Fibroblast of upper back skin (primary cell): ENCODE measurements around the gene CRYGN.

ENCODE experiments used
- DNase-seq: peaks from one replicate; pipeline ENCODE4 v3.0.0-alpha.2; 2013

The CRYGN gene

DNA sequence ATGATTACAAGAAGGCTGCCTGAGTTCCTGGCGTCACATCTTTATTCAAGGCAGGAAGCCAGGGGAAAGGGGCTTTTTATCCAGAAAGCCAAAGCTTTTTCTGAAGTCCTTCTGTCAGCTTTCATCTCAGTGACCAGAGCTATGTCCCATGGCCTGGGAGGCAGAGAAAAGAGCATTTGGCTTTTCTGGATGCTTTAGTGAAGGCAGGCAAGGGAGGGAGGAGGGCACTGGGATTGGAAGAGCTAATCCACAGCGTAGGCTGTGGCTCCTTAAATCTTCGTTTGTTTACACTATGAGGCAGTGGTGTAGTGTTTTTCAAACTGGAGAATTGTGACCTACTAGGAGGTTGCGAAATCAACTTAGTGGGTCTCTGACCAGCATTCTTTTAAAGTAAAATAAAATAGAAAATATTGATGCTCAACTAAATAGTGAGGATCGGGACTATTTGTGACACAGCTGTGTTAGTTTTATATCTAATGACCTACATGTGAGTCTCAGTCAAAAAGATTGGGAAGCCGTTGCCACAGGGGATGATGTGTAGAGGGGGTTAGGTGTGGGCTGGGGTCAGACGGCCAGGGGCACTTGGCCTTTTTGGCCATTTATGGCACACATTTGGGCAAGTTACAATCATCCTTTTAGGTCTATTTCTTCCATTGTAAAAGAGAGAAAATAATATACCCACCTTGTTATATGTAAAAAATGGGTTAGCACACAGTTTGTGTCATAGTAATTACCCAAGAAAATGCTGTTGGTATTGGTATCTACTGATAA lies 14.1 kb downstream of the CRYGN start:
- DNase-seq, result peak; percentile 28

DNA sequence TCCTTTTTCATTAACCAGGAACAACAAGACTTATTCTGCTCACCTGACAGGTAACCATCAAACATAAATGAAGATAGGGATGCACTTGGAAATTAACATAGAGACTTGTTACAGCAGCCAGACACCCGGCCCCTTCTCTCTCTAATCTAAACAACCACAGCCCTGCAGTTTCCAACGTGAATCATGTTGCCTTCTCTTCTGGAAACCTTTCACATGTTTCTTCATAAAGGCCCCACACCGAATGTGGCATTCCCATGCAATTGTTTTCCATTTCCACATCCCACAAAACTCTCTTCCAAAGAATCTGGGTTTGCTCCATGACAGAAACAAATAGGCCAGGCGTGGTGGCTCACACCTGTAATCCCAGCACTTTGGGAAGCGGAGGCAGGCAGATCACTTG lies 15.1 kb downstream of the CRYGN start:
- DNase-seq, result no peak

DNA sequence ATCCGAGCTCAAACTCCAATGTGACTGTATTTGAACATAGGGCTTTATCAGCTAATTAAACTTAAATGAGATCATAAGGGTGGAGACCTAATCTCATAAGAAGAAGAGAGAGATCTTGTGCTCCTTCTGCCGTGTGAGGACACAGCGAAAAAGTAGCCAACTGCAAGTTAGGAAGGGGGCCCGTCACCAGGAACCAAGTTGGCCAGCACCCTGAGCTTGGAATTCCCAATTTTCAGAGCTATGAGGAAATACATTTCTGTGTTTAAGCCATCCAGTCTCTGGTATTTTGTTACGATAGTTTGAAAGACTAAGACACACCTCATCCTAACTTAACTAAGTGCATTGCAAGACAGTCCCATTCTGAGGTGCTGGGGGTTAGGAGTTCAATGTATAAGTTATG lies 16.0 kb downstream of the CRYGN start:
- no peak for DNase-seq

DNA sequence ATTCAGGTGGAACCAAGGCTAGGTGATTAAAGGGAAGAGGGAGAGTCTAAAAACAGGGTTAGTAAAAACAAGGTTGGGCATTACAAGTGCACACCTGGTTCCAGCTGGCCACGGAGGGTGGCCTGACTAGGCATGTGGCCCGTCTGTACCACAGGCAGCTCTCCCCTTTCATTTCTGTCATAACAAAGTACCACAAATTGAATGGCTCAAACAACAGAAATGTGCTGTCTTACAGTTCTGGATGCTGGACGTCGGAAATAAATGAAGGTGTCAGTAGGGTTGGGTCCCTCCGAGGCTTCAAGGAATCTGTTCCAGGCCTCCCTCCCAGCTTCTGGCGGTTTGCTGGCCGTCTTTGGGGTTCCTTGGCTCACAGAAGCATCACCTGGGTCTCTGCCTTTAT lies 16.7 kb downstream of the CRYGN start:
- DNase-seq, result no peak

DNA sequence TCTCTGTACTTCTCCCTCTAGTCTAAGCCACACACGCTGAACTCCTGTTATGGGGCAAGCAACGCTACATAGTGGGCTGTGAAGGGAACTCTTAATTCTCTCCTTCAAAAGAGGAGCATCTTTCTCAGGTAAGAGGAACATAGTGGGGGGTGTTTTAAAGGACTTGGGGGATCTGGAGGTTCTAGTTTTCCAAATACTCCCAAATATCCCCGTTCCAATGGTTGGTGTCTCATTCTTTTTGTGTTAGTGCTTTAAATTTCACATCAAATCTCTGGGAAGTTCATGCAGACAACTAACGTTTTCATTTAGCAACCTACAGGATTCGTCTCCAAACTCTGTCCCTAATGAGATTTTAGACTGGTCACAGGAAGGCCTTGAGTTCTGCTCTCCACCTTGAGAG lies 17.7 kb downstream of the CRYGN start:
- no peak for DNase-seq

DNA sequence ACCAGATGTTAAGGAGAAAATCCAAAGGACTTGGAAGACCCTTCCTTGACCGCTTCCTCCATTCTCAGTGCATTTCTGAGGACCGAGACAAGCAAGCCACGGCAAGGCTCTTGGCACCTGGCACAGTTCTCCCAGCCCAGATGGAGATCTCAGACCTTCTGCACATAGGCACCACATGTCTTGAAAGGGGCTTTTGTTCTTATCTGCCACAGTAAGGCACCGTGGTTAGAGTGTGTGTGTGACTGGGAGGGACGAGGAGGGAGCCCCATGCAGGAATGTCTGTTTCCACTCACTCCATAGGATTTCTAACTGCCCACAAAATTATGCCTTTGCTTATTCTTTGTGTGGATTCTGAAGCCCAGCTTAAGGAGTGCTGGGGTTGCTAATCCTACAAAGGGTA lies 19.8 kb downstream of the CRYGN start:
- no peak for DNase-seq

DNA sequence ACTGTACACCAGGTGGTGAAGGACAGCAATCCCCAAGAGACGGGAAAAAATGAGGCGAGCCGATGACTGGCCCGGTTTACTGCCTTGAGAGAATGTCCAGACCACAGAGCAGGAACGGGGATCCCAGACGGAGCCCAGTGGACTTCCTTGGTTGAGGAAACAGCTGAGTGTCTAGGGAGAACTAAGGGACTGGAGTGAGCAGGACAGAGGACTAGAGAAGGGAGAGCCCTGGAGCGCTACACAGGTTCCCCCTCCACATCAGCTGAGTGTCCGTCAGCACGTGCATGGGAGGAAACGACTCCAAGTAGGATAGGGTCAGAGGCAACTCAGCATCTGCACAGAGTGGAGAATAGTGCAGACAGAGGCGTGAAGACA lies 23.0 kb downstream of the CRYGN start:
- DNase-seq, result no peak

DNA sequence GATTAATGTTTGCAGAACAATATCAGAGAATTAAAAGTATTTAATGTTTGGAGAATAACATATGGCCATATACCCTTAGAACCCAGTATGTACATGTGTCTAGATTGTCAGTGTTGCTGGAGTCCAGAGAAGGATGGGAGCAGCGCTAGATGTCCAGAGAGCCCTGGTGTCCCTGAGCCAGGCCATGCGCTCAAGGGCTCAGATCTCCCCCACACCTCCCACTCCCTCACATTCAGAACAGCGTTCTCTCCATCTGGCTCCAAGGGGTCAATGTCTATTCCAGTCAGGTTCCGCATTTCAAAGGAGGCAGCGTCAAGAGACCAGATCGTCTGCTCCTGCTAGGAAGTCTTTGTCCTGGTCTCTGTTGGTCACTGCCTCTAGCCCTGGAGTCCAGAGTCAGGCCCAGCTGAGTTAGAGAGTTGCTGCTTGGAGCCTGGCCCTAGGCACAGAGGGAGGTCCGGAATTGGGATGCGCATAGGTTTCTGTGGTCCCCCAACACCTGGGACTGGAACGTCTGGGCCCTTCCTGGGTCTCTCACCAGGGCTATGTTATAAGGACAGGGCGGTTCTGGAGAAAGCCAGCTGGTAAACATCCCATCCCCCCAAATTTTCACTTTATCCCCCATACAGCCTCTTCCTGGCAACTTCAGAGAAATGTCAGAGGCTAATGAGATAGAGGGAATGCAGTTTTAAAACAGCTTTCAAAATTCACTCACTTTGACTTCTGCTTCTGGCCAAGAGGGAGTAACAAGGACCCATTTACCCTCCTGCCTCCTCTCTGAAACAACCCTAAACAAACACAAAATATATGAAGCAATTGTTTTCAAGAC lies 23.6 kb downstream of the CRYGN start:
- DNase-seq, result no peak

DNA sequence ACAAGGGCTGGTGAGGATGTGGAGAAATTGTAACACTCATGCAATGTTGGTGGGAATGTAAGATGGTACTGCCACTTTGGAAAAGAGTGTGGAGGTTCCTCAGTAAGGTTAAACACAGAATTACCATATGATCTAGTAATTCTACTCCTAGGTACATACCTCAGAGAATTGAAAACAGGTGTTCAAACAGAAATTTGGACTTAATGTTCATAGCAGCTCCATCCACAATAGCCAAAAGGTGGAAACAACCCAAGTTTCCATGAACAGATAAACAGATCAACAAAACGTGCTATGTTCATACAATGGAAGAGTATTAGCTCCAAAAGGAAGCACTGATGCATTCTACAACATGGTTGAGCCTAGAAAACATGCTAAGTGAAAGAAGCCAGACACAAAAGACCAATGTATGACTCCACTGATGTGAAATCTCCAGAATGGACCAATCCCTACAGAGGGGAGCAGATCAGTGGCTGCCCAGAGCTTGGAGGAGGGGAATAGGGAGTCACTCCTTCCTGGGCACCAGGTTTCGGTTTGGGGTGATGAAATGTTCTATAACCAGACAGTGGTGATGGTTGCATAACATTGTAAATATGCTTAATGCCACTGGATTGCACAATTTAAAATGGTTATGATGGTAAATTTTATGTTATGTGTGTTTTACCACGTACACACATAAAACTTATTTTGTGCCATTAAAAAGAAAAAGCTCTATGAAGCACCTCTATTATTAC lies 24.4 kb downstream of the CRYGN start:
- DNase-seq, result no peak

DNA sequence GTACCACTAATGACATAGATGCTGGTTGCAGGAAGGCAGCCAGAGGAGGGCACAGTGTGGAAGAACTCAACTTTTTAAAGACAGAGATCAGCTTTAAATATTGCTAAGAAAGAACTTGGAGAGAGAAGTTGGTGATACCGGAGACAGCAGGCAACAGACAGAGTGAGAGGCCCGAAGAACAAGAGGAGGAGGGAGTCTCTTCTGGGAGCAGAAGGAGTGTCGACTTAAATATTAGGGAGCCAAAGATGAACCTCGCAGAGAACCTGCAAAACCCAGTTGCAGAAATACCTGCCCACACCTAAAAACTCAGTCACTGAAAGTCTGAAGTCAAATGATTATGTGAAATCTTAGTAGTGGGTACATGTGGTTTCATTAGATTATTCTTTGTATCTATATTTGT lies 26.7 kb downstream of the CRYGN start:
- DNase-seq, result no peak

DNA sequence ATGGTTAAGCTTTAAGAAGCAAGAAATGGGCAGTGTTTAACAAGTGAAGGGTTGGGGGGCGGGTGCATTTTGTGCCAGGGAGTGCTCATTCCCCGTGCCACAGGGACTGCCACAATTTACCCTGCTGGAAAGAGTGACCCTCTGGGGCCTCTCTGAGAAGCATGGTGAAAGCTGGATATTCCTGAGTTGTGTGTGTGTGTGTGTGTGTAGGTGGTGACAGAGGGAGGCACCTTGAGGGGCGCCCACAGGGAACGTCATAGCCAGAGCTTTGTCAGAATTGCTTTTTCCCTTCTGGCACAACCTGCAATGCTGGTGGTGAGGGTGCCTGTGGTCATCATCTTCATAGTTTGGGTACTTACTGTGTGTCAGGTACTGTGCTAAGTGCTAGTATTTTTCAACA lies 27.6 kb downstream of the CRYGN start:
- DNase-seq, result no peak

DNA sequence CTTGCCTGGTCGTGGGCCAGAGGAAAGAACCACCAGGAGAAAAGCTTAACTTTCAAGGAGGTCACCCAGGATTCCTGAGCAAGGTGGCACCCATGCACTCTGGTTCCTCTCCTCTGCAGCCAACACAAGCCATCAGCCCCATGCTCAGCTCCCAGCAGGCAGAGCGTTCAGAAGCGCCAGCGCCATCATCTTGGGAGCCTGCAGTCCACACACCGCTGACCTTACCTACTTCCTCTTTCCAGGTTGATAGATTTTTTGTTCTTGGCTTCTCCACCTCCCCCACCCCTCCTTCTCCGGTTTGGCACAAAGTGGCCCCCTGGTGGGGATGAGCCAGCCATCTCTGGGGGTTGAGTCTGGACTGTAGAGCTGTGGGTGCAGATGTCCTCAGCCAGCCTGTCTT lies 28.4 kb downstream of the CRYGN start:
- no peak for DNase-seq

DNA sequence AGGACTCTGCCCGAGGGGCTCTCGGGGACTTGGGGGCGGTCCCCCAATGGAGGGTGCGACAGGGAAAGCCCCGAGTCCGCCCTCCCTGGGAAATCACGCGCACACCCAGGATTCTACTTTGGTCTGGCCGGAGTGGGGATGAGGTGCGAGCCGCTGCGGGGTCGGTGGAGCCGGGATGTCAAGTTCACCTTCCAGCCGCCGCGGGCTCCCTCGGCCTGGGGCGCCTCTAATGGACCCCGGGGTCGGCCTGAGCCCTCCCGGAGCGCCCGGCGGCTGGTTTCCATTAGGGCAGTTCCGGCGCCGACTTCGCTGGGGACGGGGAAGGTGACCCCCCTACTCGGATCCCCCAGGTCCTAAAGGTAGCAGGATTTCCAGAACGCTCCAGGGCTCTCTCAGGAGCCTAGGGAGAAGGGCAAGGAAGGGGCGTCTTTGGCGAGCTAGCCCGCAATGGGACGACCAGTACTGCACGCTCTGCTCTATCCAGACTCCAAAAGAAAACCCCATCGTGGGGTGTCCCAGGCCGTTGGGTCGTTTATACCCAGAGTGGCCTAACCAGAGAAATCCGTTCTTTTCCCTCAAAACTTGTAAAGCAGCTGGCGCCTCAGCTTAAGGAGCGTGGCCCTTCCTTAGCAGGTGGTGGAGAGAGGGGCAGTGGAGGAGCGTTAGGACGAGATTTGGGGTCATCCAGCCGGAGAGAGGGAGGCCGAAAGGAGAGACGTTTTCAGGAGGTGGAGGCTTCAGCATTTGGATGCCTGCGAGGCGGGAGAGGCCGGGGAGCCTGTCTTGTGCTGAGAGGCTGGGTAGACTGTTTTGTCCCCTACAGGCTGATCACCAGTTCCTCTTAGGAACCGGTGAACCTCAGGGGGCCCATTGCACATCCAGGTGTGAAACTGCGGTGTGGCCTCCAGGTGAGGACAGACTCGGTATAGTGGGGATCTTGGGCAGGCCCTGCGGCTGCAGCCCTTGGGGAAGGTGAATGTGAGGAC lies 29.2 kb downstream of the CRYGN start:
- no peak for DNase-seq

DNA sequence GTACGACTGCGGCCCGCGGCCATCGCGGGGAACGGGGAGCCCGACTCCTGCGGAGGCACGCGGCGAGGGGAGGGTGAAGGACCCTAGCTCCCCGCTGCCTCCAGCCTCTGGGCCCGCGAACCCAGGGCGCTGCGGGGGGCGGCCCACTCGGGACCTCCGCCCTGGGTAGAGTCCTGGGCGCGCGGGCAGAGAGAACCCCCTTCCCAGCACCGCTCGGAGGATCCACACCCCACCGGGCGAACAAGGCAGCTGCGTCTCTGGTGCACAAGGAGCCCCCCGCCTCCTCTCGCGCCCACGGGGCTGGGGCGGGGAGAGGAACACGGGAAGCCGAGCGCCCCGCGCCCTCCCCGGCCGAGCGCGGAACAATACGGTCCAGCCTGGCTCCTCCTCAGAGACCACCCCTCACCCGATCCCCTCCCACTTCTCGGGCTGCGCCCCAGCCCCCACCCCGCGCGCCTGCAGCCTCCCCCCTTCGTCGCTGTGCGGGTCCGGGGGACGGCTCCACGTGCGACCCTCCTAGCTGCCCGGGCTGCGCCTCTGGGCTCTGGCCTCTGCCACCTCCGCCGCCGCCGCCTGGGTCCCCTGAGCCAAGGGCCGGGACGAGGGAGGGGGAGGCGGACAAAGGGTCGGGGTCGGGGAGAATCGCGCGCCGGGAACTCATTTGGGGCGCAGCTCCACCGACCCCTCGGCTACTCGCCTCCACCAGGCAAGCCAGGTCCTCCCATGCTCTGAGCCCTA lies 30.1 kb downstream of the CRYGN start, which contains the start of gene WDR86:
Gene WDR86 (minus strand): TSS at position 372 of the 738 bp plus-strand sequence. CDS start 449 bp downstream, outside the sequence.
- no peak for DNase-seq

DNA sequence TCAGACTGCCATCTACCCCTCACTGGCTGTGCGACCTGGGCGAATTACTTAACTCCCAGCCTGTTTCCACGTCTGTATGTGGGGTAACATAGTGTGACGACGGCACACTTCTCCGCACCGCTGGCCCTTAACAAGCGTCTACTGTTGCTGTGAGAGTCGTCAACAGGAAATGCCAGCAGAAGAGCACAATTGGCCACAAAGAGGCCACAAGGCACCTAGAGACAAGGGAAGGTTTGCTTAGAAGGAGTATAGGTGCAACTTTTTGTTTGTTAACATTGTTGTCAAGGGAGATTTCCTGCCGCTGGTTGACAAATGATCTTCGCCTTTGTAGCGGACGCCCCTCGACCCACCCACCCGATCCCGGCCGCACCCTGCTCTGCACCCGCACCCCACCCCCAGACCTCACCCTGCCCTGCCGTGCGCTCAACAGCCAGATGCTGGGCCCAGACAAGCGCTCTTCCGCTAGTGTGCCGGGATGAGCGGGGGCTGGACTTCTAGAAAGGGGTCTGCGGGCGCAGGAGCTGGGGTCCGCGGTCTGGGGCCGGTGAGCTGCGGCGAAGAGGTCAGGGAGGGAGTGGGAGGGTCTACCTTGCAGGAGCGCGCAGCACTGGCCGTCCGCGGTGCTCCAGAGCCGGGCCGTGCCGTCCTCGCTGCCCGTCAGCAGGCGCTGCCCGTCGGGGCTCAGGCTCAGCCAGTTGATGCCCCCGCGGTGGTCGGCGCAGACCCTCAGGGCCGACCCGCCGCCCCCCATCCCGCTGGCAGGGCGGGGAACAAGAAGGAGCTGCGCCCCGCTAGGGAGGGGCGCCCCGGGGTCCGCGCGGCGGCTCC lies 30.9 kb downstream of the CRYGN start:
- no peak for DNase-seq

DNA sequence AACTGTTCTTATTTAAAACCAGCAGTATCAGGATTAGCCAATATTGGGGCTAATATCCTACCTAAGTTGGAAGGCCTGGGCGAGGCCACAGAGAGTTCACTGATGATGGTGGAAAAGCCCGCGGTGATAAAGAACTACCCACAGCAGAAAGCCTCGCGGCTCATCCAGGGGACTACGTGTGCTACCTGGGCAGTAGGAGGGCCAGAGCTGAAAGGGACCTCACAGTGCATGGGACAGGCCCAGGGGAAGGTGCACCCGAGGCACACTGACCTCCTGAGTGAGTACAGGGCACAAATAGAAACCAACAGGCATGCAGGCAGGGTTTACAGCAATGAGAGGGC lies 31.5 kb downstream of the CRYGN start:
- no peak for DNase-seq

DNA sequence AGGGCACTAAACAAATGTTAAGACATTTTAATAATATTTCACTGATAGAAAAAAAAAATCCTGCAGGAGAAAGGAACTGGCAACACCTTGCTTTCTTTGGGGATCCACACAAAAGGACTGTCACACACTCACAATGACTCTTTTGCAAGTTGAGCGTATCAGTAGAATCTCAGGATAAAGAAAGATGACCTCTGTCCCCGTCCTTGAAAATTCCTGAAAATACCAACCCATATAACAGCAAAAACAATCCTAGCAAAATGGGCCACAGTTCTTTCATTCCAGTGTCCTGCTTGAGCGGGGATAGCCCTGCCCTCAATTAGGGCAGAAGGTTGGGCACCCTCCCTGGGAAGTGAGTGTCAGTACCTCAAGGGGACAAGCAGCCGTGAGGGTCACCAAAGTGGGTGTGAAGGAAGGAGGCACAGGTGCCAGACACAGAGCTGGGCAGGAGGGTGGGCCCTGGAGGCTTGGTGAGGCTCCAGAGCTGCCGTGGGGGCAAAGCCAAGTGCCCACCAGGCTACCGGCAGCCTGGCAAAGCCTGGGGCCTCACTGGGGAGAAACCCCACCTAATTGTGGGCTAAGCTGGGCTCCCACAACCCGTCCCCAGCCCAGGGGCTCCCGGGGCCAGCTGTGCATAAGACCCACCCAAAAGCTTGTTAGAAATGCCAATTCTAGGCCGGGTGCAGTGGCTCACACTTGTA lies 32.9 kb downstream of the CRYGN start:
- DNase-seq, result no peak

DNA sequence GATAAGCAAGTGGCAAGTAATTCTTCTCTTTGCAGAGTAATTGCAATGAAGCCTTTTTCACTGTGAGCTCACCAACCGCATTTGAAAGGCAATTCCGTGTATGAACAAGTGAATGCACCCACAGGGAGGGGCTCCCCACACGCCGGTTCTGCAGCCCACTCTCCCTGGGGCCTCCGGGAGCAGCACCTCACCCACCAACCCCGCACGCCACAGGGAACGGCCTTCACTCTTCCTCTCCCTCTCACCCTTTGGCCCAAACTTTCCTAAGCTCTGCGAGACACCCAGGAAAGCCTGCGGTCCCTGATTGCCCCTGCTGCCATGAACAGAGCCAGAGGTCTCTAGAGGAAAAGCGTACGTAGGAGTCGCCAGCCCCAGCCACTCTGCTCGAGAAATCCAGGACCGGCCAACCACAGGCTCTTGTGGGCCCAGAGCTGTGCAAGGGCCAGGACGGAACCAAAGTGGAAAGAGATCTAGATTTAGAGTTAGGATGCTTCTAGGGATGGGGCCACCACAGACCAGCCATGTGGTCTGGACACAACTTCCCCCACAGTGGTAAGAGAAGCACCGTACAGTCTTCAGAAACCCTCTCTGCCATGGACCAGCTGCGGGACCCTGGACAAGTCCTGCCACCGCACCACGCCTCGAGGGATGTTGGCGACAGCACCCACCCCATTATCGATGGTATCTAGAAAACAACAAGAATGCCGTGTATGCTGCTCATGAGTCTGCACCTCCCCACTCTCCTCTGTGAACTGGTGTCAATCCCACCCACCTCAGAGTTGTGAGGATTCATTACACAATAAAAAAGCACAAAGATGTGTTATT lies 33.7 kb downstream of the CRYGN start:
- no peak for DNase-seq

DNA sequence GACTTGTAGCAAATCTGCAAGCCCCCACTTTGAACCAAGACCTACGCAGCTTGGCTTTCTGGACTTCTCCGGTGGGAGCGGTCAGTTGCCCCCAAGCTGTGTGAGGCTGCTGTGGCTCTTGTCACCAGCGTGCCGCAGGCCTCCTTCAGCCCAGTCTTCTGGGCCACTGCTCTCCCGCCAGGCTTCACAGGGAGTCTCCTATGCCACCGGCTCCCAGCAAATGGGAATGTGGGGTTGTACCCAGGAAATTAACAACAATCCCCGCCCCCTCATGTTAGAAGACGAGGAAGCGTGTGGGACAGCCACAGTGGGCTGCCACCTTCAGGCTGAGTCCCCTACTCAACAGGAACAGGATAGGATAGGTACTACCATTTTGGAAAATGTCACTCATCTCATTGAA lies 34.4 kb downstream of the CRYGN start:
- no peak for DNase-seq
